HepG2 (cell line): ENCODE data around the gene STK4. TPM values are rescaled to one million over a fixed set of nuclear protein-coding genes. Genes with fewer than 3 reads are reported as not detected.

ENCODE experiments used
- ARNT2 ChIP-seq: sonication (generic); formaldehyde crosslinking; IDR thresholded peaks from 2 replicates; pipeline ENCODE4 v1.8.0; 2022; ENCODE audit warnings: mild to moderate bottlenecking, low read depth, missing genetic modification reagents, moderate library complexity
- DPF2 ChIP-seq: sonication (generic); formaldehyde crosslinking; IDR thresholded peaks from 2 replicates; pipeline ENCODE4 v1.4.0; 2020; ENCODE audit warnings: mild to moderate bottlenecking, low read depth, missing genetic modification reagents, borderline replicate concordance
- FOSL2 ChIP-seq: sonication (generic); formaldehyde crosslinking; IDR thresholded peaks from 2 replicates; pipeline ENCODE4 v1.4.0; 2020; ENCODE audit warnings: missing genetic modification reagents
- MIER2 ChIP-seq: IDR thresholded peaks from 2 replicates; pipeline ENCODE4 v1.6.1; 2016; ENCODE audit warnings: missing biosample characterization, missing genetic modification reagents
- MIER3 ChIP-seq: IDR thresholded peaks from 2 replicates; pipeline ENCODE4 v1.6.1; 2016; ENCODE audit warnings: missing compliant biosample characterization, borderline replicate concordance
- MTF1 ChIP-seq: sonication (generic); formaldehyde crosslinking; IDR thresholded peaks from 2 replicates; pipeline ENCODE4 v1.5.0; 2020; ENCODE audit warnings: missing genetic modification reagents
- NR2F6 ChIP-seq, 2 experiments: IDR thresholded peaks; 2 replicates each; pipeline ENCODE4 v1.6.1; 2016; ENCODE audit warnings: antibody characterized with exemption in 1 of 2, mild to moderate bottlenecking in 1 of 2
- POLR2AphosphoS5 ChIP-seq: IDR thresholded peaks from 2 replicates; pipeline ENCODE4 v1.6.1; 2012; ENCODE audit warnings: low read depth, low read length
- RBM22 ChIP-seq: fragments of 200-400 bp; formaldehyde crosslinking; optimal IDR thresholded peaks from 2 replicates; pipeline ENCODE3; 2017; ENCODE audit warnings: mild to moderate bottlenecking, low read length, moderate library complexity
- RFX3 ChIP-seq: IDR thresholded peaks from 2 replicates; pipeline ENCODE4 v1.6.1; 2016; ENCODE audit warnings: missing biosample characterization, missing genetic modification reagents
- ZNF343 ChIP-seq: sonication (generic); formaldehyde crosslinking; IDR thresholded peaks from 2 replicates; pipeline ENCODE4 v1.4.0; 2020; ENCODE audit warnings: mild to moderate bottlenecking, missing genetic modification reagents
- ZNF619 ChIP-seq: sonication (generic); formaldehyde crosslinking; IDR thresholded peaks from 2 replicates; pipeline ENCODE4 v1.4.0; 2020; ENCODE audit warnings: mild to moderate bottlenecking, missing genetic modification reagents
- ZNF746 ChIP-seq: sonication (generic); formaldehyde crosslinking; IDR thresholded peaks from 2 replicates; pipeline ENCODE4 v1.8.0; 2022; ENCODE audit warnings: mild to moderate bottlenecking, missing genetic modification reagents
- polyA plus RNA-seq, 8 experiments: library from polyadenylated mRNA; depleted of rRNA in 3 of 8; stranded (reverse) in 7 of 8; unstranded in 1 of 8; fragments of >200 nt; fragmentation: Illumina TruSeq in 4 of 8; extraction: Trizol in 4 of 8; gene quantifications; 2 replicates each; pipeline versions ENCODE4 v1.2.1 to v1.2.3, GENCODE V29; 2011 to 2016; ENCODE audit warnings: low read depth in 4 of 8, missing spikeins in 1 of 8, mixed read lengths in 1 of 8; ENCODE audit not compliant: insufficient read depth in 1 of 8
- total RNA-seq, 5 experiments: library from RNA; depleted of rRNA; stranded (reverse); fragments of >200 nt; fragmentation: Illumina TruSeq; extraction: Trizol; gene quantifications; 2 replicates each; pipeline ENCODE4 v1.2.3, GENCODE V29; 2016; ENCODE audit warnings: low read depth in 1 of 5
- TF ChIP-seq, protein P1 (sequence below): sonication (generic); formaldehyde crosslinking; IDR thresholded peaks from 2 replicates; pipeline ENCODE4 v1.9.0; 2021; ENCODE audit warnings: mild to moderate bottlenecking, missing genetic modification reagents
- TF ChIP-seq, protein P2 (sequence below): sonication (generic); formaldehyde crosslinking; IDR thresholded peaks from 2 replicates; pipeline ENCODE4 v1.5.0; 2020; ENCODE audit warnings: missing genetic modification reagents, mild to moderate bottlenecking, borderline replicate concordance
- TF ChIP-seq, protein P3 (sequence below): IDR thresholded peaks from 2 replicates; pipeline ENCODE4 v1.6.1; 2016; ENCODE audit warnings: low read depth, control low read depth
- TF ChIP-seq, protein P4 (sequence below): sonication (generic); formaldehyde crosslinking; IDR thresholded peaks from 2 replicates; pipeline ENCODE4 v1.9.0; 2021; ENCODE audit warnings: missing genetic modification reagents, mild to moderate bottlenecking, borderline replicate concordance

Gene STK4
- total and polyA plus RNA-seq, 2 of the 13 experiments (the other 11 are each of a cell fraction or from before 2014, with no cell fraction given) = 25.6 to 38.3 TPM

DNA sequence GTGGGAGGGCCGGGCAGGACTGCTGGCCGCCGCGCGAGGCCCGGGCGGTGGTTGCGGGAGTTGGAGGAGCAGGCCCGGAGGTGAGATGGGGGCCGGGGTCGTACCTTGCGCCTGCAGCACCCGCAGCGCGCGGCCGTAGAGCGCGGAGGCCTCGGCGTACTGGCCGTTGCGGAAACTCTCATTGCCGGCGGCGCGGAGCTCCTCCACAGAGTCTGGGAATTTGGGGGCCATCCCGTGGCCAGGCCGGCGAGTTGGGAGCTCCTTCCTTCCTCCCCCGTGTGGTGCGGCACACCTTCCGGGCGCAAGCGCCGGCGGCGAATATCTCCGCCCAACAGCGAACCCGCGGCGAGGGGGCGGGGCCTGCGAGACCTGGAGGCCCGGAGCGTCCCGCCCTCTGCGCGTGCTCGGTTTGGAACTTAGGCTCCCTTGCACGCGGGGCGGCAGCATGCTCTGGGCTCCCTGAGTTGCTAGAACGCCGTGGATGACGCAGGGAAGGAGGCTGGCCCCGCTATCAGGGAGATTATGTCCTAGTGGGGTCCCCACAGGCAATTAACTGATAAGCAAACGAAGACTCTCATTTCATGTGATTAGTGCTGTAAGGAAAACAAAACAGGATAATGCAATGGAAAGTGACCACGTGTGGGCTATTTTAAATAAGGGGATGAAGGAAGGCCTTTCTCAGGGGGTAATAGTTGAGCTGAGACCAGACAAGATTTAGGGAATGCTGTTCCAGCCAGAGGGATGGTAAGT, 6.0 kb upstream of the STK4 start, which contains the start of gene TOMM34 (continued):
- TF ChIP-seq, protein P1, sequence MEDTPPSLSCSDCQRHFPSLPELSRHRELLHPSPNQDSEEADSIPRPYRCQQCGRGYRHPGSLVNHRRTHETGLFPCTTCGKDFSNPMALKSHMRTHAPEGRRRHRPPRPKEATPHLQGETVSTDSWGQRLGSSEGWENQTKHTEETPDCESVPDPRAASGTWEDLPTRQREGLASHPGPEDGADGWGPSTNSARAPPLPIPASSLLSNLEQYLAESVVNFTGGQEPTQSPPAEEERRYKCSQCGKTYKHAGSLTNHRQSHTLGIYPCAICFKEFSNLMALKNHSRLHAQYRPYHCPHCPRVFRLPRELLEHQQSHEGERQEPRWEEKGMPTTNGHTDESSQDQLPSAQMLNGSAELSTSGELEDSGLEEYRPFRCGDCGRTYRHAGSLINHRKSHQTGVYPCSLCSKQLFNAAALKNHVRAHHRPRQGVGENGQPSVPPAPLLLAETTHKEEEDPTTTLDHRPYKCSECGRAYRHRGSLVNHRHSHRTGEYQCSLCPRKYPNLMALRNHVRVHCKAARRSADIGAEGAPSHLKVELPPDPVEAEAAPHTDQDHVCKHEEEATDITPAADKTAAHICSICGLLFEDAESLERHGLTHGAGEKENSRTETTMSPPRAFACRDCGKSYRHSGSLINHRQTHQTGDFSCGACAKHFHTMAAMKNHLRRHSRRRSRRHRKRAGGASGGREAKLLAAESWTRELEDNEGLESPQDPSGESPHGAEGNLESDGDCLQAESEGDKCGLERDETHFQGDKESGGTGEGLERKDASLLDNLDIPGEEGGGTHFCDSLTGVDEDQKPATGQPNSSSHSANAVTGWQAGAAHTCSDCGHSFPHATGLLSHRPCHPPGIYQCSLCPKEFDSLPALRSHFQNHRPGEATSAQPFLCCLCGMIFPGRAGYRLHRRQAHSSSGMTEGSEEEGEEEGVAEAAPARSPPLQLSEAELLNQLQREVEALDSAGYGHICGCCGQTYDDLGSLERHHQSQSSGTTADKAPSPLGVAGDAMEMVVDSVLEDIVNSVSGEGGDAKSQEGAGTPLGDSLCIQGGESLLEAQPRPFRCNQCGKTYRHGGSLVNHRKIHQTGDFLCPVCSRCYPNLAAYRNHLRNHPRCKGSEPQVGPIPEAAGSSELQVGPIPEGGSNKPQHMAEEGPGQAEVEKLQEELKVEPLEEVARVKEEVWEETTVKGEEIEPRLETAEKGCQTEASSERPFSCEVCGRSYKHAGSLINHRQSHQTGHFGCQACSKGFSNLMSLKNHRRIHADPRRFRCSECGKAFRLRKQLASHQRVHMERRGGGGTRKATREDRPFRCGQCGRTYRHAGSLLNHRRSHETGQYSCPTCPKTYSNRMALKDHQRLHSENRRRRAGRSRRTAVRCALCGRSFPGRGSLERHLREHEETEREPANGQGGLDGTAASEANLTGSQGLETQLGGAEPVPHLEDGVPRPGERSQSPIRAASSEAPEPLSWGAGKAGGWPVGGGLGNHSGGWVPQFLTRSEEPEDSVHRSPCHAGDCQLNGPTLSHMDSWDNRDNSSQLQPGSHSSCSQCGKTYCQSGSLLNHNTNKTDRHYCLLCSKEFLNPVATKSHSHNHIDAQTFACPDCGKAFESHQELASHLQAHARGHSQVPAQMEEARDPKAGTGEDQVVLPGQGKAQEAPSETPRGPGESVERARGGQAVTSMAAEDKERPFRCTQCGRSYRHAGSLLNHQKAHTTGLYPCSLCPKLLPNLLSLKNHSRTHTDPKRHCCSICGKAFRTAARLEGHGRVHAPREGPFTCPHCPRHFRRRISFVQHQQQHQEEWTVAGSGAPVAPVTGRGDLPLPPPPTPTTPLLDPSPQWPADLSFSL = peak; percentile 56; the same call in 1 of the 2 replicates
- TF ChIP-seq ZNF343 (CRISPR knock-in tag) (peak; percentile 94), MIER2 (CRISPR knock-in tag) (peak; percentile 62; the same call in 1 of the 2 replicates), RBM22 (no peak), ARNT2 (peak; percentile 96), DPF2 (no peak), NR2F6 (IDR thresholded peaks at IDR 0.05) (no peak), NR2F6 (CRISPR knock-in tag; IDR thresholded peaks at IDR 0.05) (peak; percentile 64), POLR2AphosphoS5 (peak; percentile 91), FOSL2 (peak; percentile 54; the same call in 1 of the 2 replicates), ZNF619 (CRISPR knock-in tag) (peak; percentile 82; the same call in 1 of the 2 replicates), RFX3 (CRISPR knock-in tag) (no peak), MTF1 (CRISPR knock-in tag) (no peak), ZNF746 (peak; percentile 79), MIER3 (CRISPR knock-in tag) (peak; percentile 89; the same call in 1 of the 2 replicates)
- TF ChIP-seq, protein P2, sequence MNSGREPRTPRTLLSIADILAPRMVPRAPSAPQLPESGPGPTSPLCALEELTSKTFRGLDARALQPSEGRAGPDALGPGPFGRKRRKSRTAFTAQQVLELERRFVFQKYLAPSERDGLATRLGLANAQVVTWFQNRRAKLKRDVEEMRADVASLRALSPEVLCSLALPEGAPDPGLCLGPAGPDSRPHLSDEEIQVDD = peak; percentile 98; the same call in 1 of the 2 replicates
- TF ChIP-seq, protein P3, sequence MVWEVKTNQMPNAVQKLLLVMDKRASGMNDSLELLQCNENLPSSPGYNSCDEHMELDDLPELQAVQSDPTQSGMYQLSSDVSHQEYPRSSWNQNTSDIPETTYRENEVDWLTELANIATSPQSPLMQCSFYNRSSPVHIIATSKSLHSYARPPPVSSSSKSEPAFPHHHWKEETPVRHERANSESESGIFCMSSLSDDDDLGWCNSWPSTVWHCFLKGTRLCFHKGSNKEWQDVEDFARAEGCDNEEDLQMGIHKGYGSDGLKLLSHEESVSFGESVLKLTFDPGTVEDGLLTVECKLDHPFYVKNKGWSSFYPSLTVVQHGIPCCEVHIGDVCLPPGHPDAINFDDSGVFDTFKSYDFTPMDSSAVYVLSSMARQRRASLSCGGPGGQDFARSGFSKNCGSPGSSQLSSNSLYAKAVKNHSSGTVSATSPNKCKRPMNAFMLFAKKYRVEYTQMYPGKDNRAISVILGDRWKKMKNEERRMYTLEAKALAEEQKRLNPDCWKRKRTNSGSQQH (CRISPR knock-in tag) = peak; percentile 89
- TF ChIP-seq, protein P4, sequence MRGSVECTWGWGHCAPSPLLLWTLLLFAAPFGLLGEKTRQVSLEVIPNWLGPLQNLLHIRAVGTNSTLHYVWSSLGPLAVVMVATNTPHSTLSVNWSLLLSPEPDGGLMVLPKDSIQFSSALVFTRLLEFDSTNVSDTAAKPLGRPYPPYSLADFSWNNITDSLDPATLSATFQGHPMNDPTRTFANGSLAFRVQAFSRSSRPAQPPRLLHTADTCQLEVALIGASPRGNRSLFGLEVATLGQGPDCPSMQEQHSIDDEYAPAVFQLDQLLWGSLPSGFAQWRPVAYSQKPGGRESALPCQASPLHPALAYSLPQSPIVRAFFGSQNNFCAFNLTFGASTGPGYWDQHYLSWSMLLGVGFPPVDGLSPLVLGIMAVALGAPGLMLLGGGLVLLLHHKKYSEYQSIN (CRISPR knock-in tag) = no peak; the same call in 1 of the 2 replicates
